ENCODE results near the gene SNX8.
"Not testable (repeated sequence)": the region's sequence is repeated elsewhere in the genome, so short reads cannot be mapped to it uniquely, and the experiment has no call there.

Gene SNX8

DNA sequence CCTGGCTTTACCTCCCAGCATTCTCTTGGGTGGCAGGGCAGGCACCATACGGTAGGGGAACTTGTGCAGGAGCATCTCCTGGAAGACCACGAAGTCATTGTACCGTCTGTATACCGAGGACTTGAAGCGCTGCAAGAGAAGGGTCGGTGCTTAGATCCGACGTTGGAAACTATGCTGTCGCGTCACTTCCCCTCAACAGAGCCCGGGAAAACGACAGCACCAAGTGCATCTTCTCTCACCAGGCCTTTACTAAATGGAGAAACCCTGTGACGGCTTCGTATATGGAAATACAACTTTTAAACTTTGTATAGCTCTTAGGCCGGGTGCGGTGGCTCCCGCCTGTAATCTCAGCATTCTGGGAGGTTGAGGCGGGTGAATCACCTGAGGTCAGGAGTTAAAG lies 39.1 kb downstream of the SNX8 start:
- no peaks in the 10 kb centered on the region for H3K4me1 Mint-ChIP-seq (ENCODE audit: low read depth in 2 of 2)
- H3K4me3 Mint-ChIP-seq, result no peak overlapping the region
- ATAC-seq (replicated peaks) (no peak), DNase-seq (no peak)
- H3K27ac Mint-ChIP-seq, result no peak overlapping the region
- no peaks in the 10 kb centered on the region for H3K27me3 Mint-ChIP-seq
- peaks cover 5% of the 10 kb centered on the region for H3K36me3 Mint-ChIP-seq (ENCODE audit: insufficient read depth)
- H3K9me3 Mint-ChIP-seq, result no peaks in the 10 kb centered on the region

DNA sequence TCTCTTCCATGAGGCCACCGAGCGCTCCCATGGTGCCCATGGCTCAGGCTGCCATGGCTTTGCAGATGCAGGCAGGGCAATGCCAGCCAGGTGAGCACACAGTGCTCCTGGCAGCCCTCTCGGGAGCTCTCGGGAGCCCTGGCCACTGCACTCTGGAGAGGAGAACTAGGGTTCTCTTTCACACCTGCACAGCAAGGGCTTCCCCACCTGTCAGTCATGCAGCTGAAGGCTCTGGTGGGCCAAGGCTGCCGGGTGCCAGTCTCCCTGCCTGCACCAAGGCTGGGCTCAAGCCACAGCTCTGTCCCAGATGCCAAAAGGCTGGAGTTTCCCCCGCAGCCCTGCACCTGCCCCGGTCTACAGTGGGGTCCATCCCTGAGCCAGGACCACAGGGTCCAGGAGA lies 39.6 kb downstream of the SNX8 start:
- Mint-ChIP-seq H3K27ac (no peak overlapping the region), H3K27me3 (no peaks in the 10 kb centered on the region), H3K9me3 (no peaks in the 10 kb centered on the region), H3K4me3 (no peak overlapping the region), H3K4me1 (ENCODE audit: low read depth in 2 of 2) (no peaks in the 10 kb centered on the region), H3K36me3 (ENCODE audit: insufficient read depth) (peaks cover 5% of the 10 kb centered on the region)
- ATAC-seq (replicated peaks) (no peak), DNase-seq (no peak)

DNA sequence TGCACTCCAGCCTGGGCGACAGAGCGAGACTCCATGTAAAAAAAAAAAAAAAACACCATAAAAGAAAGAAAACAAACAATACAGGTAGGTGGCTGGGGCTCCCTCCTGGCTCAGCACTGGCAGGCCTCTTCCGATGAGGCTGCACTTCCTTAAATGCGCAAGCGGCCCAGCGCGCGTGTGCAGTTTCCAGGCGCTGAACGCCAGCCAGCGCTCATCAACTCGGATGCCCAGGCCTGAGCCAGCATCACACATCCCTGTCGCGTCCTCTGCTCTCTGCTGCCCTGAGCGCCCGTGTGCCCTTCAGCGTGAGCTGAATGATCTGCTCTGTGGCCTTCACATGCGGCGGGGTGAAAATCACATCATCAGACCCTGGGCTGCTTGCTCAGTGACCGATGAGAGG lies 40.4 kb downstream of the SNX8 start:
- H3K4me3 Mint-ChIP-seq, result no peak overlapping the region
- ATAC-seq (replicated peaks) (no peak), DNase-seq (no peak)
- H3K4me1 Mint-ChIP-seq (ENCODE audit: low read depth in 2 of 2), result no peaks in the 10 kb centered on the region
- no peak overlapping the region for H3K27ac Mint-ChIP-seq
- no peaks in the 10 kb centered on the region for H3K9me3 Mint-ChIP-seq
- H3K27me3 Mint-ChIP-seq, result no peaks in the 10 kb centered on the region
- H3K36me3 Mint-ChIP-seq (ENCODE audit: insufficient read depth), result peaks cover 5% of the 10 kb centered on the region

DNA sequence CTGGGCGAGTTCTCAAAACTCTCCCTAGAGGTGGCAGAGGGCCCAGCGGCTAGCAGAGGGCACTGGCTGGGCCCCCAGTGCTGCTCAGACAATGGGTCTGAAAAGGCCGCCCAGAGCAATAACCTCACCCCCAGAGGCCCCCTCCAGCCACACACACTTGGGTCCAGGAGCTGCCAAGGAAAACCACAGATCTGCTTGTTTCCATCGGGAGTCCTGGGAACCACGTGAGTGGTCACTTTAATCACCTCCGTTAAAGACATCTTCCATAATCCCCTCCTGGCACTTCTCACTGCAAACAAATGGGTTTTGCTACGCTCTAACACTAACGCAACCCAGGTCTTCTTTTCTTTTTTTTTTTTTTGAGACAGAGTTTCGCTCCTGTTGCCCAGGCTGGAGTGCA lies 42.2 kb downstream of the SNX8 start:
- Mint-ChIP-seq H3K36me3 (ENCODE audit: insufficient read depth) (peaks cover 3% of the 10 kb centered on the region), H3K9me3 (no peaks in the 10 kb centered on the region), H3K4me1 (ENCODE audit: low read depth in 2 of 2) (no peaks in the 10 kb centered on the region), H3K4me3 (no peak overlapping the region), H3K27me3 (no peaks in the 10 kb centered on the region), H3K27ac (no peak overlapping the region)
- no peak for ATAC-seq (replicated peaks)
- no peak for DNase-seq

DNA sequence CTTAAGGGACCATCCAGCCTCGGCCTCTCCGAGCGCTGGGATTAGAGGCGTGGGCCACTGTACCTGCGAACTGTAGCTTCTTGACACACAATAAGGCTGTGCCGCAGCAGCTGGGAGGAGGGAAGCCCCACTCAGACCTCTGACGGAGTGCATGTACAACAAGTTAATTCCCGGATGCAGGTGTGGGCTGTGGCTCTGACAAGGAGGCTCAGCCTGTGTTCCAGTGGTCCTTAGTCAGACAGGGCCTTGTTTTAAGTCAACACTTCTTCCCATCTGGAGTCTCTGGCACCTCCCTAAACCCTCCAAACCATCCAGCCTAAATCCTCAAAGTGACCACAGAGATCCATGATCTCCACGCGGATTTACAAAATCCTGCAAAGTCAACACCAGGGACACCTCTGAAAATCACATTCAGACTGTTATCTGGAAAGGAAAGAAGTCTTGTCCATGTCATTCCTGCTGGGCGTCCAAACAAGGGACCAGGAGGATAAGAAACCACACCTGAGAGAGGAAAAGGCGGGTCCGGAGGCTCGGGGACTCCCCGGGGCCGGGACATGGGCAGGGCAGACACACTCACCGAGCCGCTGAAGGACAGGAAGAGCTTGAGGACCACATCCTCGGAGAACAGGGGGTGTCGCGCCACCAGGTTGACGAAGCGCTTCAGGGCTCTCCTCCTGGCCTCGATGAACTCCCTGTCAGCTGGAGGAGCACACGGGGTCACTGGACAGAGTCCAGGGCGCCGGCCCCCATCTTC lies 42.8 kb downstream of the SNX8 start:
- no peak for ATAC-seq (replicated peaks)
- H3K27ac Mint-ChIP-seq, result no peak overlapping the region

DNA sequence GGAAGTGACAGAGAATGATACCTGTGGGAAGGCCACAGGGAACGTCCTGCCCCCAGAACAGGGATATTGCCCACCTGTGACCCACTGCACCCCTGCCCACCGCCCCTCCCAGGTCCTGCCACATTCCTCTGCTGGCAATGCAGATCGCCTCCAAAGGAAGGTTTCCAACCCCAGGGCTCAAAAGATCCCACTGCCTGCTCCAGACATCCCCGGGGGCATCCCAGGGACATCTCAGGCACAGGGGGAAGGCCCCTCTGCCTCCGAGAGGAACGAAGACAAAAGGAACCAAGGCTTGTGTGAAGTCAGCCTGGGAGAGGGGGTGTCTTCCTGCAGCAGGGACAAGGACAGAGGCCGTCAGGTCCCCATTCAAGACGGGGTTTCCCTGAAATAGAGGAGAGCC lies 43.7 kb downstream of the SNX8 start:
- H3K36me3 Mint-ChIP-seq (ENCODE audit: insufficient read depth), result peaks cover 2% of the 10 kb centered on the region
- H3K4me3 Mint-ChIP-seq, result no peak overlapping the region
- H3K27me3 Mint-ChIP-seq, result no peaks in the 10 kb centered on the region
- H3K4me1 Mint-ChIP-seq (ENCODE audit: low read depth in 2 of 2), result no peaks in the 10 kb centered on the region
- DNase-seq (no peak), ATAC-seq (replicated peaks) (no peak)
- H3K27ac Mint-ChIP-seq, result no peak overlapping the region
- H3K9me3 Mint-ChIP-seq, result no peaks in the 10 kb centered on the region

More for the DNA sequence above, 42.8 kb downstream of the SNX8 start:
- no peak for DNase-seq
- Mint-ChIP-seq H3K9me3 (no peaks in the 10 kb centered on the region), H3K4me3 (no peak overlapping the region), H3K36me3 (ENCODE audit: insufficient read depth) (peaks cover 2% of the 10 kb centered on the region), H3K27me3 (no peaks in the 10 kb centered on the region), H3K4me1 (ENCODE audit: low read depth in 2 of 2) (no peaks in the 10 kb centered on the region)

DNA sequence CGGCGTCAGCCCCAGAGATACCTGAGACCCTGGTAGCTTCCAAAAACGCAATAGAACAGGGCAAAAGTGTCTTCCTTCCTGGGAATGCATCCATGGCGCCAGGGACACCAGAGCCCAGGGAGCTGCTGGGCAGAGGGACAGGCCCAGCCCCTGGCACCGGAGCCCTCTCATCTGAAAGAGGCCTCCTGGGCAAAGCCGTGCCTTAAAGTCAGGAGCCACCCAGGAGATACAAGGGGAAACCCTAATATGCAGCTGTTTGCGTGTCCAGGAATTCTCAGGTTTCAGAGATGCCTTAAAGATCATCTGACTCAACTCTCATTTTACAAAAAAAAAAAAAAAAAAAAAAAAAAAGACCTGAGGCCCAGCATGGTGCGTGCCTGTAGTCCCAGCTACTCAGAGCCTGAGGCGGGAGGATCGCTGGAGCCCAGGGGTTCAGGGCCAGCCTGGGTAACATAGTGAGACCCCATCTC lies 44.2 kb downstream of the SNX8 start:
- ATAC-seq (replicated peaks), result no peak
- no peaks in the 10 kb centered on the region for H3K9me3 Mint-ChIP-seq
- no peak overlapping the region for H3K4me3 Mint-ChIP-seq
- H3K27ac Mint-ChIP-seq, result no peak overlapping the region
- no peaks in the 10 kb centered on the region for H3K4me1 Mint-ChIP-seq (ENCODE audit: low read depth in 2 of 2)
- DNase-seq, result no peak
- peaks cover 2% of the 10 kb centered on the region for H3K36me3 Mint-ChIP-seq (ENCODE audit: insufficient read depth)
- H3K27me3 Mint-ChIP-seq, result no peaks in the 10 kb centered on the region

DNA sequence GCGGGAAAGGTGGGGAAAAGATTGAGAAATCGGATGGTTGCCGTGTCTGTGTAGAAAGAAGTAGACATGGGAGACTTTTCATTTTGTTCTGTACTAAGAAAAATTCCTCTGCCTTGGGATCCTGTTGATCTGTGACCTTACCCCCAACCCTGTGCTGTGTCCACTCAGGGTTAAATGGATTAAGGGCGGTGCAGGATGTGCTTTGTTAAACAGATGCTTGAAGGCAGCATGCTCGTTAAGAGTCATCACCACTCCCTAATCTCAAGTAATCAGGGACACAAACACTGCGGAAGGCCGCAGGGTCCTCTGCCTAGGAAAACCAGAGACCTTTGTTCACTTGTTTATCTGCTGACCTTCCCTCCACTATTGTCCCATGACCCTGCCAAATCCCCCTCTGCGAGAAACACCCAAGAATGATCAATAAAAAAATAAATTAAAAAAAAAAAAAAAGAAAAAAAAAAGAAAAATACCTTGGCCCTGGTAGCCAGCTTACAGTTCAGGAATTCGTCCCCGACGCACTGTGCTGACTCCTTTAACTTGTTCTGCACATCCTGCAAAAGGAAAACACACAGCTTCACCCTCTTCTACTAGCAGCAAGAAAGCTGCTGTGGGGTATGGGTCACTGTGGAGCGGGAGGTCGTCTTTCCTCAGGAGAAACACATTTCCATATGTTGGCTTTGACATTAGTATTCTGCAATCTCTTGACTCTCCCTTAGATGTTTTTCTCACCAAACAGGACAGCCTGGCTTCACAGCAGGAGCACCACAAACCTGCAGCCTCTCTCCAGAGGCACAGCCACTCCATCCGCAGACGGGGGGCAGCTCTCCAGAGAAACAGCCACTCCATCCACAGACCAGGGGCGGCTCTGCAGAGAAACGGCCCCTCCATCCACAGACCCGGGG lies 44.9 kb downstream of the SNX8 start:
- H3K27ac Mint-ChIP-seq; H3K4me1 Mint-ChIP-seq (ENCODE audit: low read depth in 2 of 2); H3K36me3 Mint-ChIP-seq (ENCODE audit: insufficient read depth); H3K27me3 Mint-ChIP-seq; H3K4me3 Mint-ChIP-seq; H3K9me3 Mint-ChIP-seq; ATAC-seq (replicated peaks); DNase-seq: not testable (repeated sequence)

DNA sequence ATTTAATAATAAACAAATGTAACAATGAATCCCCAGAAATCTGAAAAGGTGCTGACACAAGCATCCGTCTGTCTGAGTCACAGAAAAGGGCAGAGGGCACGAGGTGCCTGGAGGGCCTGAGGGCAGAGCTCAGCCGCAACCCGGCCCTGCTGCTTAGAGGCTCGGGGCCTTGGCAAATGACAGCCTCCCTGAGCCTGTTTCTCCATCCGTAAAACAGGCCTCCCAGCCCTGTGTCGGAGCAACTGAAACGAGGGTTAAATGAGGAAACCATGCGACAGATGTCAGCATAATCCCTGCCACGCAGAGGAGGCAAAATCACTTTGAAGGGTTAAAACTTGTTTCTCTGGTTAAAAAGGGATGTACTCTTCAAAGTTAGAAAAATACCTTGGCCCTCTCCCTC lies 47.3 kb downstream of the SNX8 start:
- Mint-ChIP-seq H3K4me1 (ENCODE audit: low read depth in 2 of 2) (peaks cover 0 to under 1% of the 10 kb centered on the region in 2 donors), H3K27ac (no peak overlapping the region), H3K4me3 (no peak overlapping the region), H3K9me3 (no peaks in the 10 kb centered on the region), H3K27me3 (no peaks in the 10 kb centered on the region), H3K36me3 (ENCODE audit: insufficient read depth) (peaks cover 6% of the 10 kb centered on the region)
- no peak for DNase-seq
- no peak for ATAC-seq (replicated peaks)

DNA sequence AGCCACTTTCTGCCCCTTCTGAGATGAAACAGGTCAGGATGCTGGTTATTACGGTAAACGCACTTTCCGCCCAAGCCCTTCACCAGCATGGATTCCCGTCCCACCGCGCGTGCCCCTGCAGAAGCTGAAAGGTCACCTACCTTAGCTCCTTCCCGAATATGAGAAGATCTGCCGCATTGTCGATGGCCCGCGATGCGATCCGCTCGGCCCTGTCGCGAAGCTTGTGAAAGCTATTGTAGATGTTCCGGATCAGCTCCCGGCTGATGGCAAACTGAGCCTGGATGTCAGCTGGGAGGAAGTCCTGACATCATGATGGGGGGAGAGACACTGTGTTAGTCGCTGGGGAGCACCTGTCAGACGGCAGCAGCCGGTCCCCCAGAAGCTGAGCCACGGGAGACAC lies 50.1 kb downstream of the SNX8 start:
- Mint-ChIP-seq H3K4me1 (ENCODE audit: low read depth in 2 of 2) (peaks cover 3 to 8% of the 10 kb centered on the region in 2 donors), H3K27me3 (no peaks in the 10 kb centered on the region), H3K9me3 (no peaks in the 10 kb centered on the region), H3K36me3 (ENCODE audit: insufficient read depth) (peaks cover 7% of the 10 kb centered on the region), H3K27ac (no peak overlapping the region), H3K4me3 (no peak overlapping the region)
- ATAC-seq (replicated peaks) (no peak), DNase-seq (no peak)

DNA sequence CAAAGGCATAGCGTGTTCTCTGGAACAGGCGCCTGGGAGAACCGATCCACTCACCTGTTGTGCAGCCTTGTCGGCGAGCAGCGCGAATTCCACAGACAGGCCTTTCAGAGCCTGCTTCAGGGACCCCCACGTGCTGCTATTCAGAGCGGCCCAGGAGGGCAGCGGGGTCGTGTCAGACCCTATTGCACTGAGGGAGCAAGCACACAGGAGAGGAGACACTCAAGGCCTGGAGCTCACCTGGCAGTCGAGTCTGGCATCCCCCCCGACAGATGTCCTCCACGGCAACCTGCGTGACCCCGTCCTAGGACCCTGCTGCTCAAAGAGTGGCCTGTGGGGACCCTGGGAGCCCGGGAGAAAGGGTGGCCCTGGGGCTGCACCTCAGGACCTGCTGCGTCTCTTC lies 51.1 kb downstream of the SNX8 start:
- H3K36me3 Mint-ChIP-seq (ENCODE audit: insufficient read depth), result peaks cover 7% of the 10 kb centered on the region
- H3K27me3 Mint-ChIP-seq, result no peaks in the 10 kb centered on the region
- ATAC-seq (replicated peaks) (no peak), DNase-seq (no peak)
- H3K4me3 Mint-ChIP-seq, result no peak overlapping the region
- peaks cover 7 to 12% of the 10 kb centered on the region in 2 donors for H3K4me1 Mint-ChIP-seq (ENCODE audit: low read depth in 2 of 2)
- no peak overlapping the region for H3K27ac Mint-ChIP-seq
- H3K9me3 Mint-ChIP-seq, result no peaks in the 10 kb centered on the region

DNA sequence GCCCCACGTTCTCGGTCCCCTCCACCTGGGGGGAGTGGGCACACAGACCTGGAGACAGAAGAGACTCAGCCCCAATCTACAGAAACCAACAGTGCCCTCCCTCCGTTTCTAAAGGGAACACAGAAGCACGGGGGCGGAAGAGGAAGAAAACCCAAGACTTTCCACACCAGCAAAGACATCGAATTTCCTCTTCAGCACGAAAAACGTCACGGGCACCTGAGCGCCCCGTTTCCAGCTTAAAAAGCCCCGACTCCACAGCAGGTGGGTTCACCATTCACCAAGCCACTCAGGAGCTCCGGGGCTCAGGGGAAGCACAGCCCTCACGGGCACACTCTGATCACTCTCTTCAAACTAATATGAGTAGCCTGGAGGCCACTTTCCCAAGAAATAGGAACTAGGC lies 52.6 kb downstream of the SNX8 start:
- Mint-ChIP-seq H3K27me3 (no peaks in the 10 kb centered on the region), H3K4me1 (ENCODE audit: low read depth in 2 of 2) (peaks cover 7 to 12% of the 10 kb centered on the region in 2 donors), H3K36me3 (ENCODE audit: insufficient read depth) (peaks cover 10% of the 10 kb centered on the region), H3K4me3 (peak overlapping the region in 1 of 2 donors; percentile 61), H3K27ac (peak overlapping the region in 1 of 2 donors; percentile 81), H3K9me3 (no peaks in the 10 kb centered on the region)
- DNase-seq (no peak), ATAC-seq (replicated peaks) (peak; percentile 34)

DNA sequence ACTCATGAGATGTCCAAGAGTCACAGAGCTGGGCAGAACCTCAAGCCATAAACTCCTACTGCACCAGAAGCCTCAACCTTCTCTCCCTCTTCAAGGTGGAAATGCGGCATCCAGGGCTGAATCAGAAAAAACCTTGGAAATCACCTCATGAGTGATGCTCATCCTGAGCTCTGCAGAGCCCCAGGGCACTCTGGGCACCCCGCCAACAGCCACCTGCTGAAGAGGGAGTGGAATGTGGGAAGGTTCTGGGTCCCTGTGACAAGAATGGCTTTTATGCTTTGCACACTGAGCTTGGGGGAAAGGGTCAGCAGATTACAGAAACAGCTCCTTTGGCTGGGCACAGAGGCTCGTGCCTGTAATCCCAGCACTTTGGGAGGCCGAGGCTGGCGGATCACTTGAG lies 53.4 kb downstream of the SNX8 start:
- Mint-ChIP-seq H3K4me1 (ENCODE audit: low read depth in 2 of 2) (peaks cover 7 to 12% of the 10 kb centered on the region in 2 donors), H3K27me3 (no peaks in the 10 kb centered on the region), H3K27ac (no peak overlapping the region), H3K9me3 (no peaks in the 10 kb centered on the region), H3K4me3 (no peak overlapping the region), H3K36me3 (ENCODE audit: insufficient read depth) (peaks cover 10% of the 10 kb centered on the region)
- no peak for ATAC-seq (replicated peaks)
- DNase-seq, result no peak

DNA sequence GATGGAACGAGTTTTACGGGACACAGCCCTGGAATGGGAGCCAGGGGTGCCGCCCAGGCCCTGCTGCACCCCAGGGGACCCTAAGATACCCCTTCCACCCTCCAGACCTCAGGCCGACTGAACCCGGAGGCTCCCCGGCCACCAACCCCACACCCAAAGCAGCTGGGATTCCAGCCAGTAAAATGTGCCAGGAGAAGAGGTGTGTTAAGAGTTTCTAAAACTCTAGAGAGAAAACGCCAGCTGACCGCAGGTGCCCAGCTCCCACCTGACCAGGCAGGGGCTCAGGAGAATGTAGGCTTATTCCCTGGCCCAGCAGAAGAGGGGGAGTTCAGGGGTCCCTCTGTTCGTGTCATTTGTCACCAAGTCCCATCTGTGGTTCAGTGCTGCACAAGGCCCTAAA lies 54.8 kb downstream of the SNX8 start:
- H3K27ac Mint-ChIP-seq, result peak overlapping the region; percentile 1 to 58
- H3K27me3 Mint-ChIP-seq, result no peaks in the 10 kb centered on the region
- peak overlapping the region; percentile 55 to 59 for H3K4me3 Mint-ChIP-seq
- no peak for ATAC-seq (replicated peaks)
- peaks cover 10 to 17% of the 10 kb centered on the region in 2 donors for H3K4me1 Mint-ChIP-seq (ENCODE audit: low read depth in 2 of 2)
- no peak for DNase-seq
- H3K9me3 Mint-ChIP-seq, result no peaks in the 10 kb centered on the region
- peaks cover 10% of the 10 kb centered on the region for H3K36me3 Mint-ChIP-seq (ENCODE audit: insufficient read depth)

All from effector memory CD8-positive, alpha-beta T cell (primary cell).